ENCODE results near the gene TIPARP.
A peak's percentile ranks its signal among the peaks of the same experiment; 100 is the strongest.

TIPARP gene

DNA sequence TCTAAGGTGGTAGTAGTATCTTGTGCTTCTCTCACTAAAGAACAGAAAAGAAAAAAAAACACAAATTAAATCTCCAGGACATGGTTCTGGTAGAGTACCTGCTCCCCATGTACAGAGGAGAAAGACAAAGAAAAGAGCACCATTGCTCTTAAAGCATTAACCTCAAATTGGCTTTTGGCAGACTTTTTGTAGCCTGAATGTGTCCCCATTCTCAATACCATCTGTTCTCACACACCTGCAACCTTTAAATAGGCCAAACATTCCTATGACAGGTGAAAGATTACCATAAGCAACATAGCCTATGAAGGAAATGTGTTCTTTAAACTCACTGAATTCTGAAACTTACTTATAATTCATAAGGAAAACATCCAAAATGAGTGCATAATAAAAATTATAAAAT lies 68.0 kb downstream of the TIPARP start:
- no peak for DNase-seq

DNA sequence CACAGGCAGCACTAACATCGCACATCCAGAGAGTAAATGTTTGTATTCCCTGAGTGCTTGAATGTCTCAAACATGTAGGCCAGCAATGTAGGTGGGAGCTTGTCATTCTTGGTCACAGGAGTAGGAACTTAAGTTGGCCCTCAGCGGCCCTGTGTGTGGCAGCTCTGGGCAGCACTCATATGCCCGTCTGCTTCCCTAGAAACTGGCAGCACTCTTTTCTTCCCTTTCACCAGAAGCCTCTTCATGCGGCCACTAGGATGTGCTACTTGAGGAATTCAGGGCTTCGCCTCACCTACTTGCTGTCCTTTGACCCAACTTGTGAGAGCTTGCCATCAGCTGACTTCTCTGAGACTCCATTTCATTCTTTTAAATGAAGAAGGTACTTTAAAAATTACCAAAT lies 69.5 kb downstream of the TIPARP start:
- DNase-seq, result no peak

DNA sequence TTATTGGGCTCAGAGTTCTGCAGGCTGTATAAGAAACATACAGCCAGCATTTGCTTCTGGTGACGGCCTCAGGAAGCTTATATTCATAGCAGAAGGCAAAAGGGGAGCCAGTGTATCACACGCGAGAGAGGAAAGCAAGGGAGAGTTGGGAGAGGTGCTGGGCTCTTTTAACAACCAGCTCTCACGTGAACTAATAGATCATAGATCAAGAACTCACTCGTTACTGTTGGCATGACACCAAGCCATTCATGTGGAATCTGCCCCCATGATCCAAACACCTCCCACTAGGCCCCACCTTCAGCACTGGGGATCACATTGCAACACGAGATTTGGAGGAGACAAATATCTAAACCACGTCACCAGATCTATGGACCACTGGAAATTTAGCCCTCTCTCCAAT lies 70.2 kb downstream of the TIPARP start:
- DNase-seq, result no peak

DNA sequence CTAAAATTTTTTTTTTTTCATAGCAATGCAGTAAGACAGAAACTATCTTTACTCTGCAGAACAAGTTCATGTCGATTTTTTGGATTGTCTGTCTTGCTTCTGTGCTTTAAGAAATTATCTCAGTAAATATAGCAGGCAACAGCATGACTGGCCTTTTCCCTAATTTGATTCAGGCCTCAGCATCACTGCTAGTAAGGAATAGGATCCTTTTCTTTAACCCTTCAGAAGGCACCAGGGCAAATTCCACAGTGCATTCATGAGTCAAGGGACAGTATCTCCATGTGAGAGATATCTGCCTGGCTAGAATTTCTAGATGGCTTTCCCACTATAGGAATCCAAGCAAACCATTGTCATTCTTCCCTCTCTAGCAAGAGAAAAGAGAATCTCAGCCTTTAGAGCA lies 71.4 kb downstream of the TIPARP start:
- DNase-seq, result no peak

DNA sequence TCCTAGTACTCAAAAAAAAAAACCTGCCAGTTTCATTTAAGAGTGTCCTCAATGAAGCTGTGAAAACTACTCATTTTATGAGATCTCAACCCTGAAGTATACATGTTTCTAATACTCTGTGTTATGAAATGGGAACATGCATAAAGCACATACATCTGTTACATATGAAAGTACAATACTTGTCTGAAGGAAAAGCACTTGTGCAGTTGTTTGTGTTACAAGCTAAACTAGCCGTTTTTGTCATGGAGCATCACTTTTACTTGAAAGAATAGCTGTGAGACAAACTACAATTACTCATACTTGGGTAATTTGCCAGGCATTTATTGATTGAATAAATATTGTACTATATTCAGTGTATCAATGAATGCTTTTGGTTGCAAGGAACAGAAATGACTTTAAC lies 72.7 kb downstream of the TIPARP start:
- no peak for DNase-seq

DNA sequence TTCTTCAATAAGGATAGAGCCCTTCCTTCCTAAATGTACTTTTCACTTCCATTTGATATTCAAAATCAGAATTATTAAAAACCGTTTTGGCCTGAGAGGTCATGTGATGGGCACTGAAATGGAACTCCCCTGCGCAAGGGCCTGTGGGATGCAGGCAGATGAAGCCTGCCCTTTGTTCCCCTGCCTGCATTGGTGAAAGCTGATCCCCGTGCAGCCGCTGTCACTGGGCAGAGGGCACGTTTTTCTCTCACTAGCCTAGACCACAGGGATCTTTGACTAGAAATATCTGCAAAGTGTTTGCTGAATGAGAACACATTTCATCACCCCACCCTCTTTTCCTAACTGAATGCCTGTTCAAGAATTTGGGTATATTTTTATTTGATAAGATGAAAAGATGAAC lies 74.9 kb downstream of the TIPARP start:
- DNase-seq, result no peak

DNA sequence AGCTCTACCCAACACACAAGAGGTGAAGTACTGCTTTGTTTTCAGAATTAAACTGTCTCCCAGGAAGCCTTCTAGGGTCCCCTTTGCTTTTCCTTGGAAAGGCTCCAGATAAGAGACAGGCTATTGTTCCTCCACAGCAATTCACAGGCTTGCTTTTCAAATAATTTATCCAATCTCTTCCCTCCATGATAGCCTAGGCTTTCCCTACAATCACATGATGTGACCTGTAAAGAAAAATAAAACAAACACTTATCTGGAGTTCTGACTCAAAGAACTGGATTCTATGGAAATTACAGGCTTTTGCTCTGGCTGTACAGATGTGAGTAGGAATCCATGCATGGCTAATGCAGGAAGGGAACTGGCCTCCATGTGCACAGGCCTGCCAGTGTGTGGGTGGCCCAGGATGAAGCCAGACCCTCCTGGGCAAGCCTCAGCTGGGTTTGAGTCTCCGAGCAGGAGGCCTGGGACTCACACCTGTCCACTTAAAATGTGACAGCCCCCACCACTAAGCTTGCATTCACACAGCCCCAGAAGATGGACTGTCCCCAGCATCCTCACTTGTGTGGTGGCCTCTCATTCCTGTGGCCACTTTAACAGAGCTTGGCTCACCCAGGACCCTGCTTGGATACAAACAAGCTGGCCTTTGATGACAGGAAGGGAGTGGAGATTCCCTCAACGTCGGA lies 75.9 kb downstream of the TIPARP start:
- DNase-seq, result no peak

DNA sequence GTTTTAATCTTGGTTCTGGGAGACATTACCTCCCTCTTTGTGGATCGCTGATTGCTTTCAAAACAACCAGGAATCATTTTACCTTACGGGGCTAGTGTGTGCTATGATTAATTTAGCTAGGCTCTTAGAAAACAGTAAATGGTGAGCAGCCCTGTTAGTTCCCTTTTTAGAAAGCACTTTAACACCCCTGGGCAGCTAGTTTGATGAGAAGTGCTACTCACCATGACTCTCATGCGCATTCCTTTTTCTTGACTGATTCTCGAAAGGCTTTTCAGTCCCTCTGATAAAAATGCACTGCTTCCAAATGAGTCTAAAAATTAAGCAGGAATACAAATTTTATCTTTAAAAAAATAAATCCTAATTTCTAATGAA lies 76.5 kb downstream of the TIPARP start:
- no peak for DNase-seq

DNA sequence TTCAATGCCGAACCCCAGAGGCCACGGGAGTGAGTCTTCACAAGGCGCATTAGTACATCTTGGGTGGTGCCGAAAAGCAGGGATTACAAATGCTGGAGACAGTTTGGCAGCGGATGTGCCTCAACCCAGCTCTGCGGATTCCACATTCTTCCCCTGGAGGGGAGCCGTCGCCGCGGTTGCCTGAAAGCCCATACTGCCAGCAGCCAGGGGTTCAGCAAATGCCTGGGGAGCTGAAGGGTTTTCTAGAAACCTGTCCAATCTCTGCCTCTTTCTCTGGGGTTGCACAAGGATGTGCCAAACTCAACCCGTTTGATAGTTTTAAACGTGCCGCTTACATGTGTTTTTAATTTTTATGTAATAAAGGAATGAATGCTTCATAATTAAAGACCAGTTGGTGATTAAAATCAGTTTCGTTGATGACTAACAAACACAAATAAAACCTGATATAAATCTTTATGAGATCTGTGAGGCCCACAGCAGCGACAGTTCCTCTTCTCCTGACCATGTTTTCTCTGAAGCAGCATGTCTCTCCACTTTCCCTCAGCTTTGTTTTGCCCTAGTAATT lies 77.2 kb downstream of the TIPARP start:
- peak; percentile 41 for DNase-seq

Measured in GOT3 (cell line).